Calu3 (cell line): ENCODE results near the gene STXBP2. TPM values are rescaled to one million over a fixed set of nuclear protein-coding genes. Genes with fewer than 3 reads are reported as not detected.

Experiments
- BruUV-seq: library from RNA; stranded (reverse); fragments of 400-500 nt; replicated peaks from 2 replicates; lab custom pipeline; 2021; lab: Mats Ljungman, UMichigan
- CTCF ChIA-PET: fragments of 300-600 bp; sonication (Branson Sonifier 250); formaldehyde crosslinking; loops from one replicate; lab custom pipeline; 2022; ENCODE audit warnings: antibody characterized with exemption; lab: Charles Lee
- DNase-seq: peaks from one replicate; pipeline ENCODE4 v3.0.0; 2022
- H3K27ac Mint-ChIP-seq: one replicate; pipeline ENCODE4 v1.8.0; 2022; ENCODE audit warnings: mixed read lengths; ENCODE audit not compliant: unreplicated experiment
- H3K27me3 Mint-ChIP-seq: one replicate; pipeline ENCODE4 v1.8.0; 2022; ENCODE audit warnings: mixed read lengths; ENCODE audit not compliant: unreplicated experiment
- H3K36me3 Mint-ChIP-seq: one replicate; pipeline ENCODE4 v1.8.0; 2022; ENCODE audit warnings: mild to moderate bottlenecking, moderate library complexity, mixed read lengths; ENCODE audit not compliant: insufficient read depth, unreplicated experiment
- H3K4me1 Mint-ChIP-seq: one replicate; pipeline ENCODE4 v1.8.0; 2022; ENCODE audit warnings: mild to moderate bottlenecking, low read depth, mixed read lengths; ENCODE audit not compliant: unreplicated experiment
- H3K4me3 Mint-ChIP-seq: one replicate; pipeline ENCODE4 v1.8.0; 2022; ENCODE audit warnings: mild to moderate bottlenecking, low read depth, moderate library complexity, mixed read lengths; ENCODE audit not compliant: unreplicated experiment
- H3K9me3 Mint-ChIP-seq: one replicate; pipeline ENCODE4 v1.8.0; 2022; ENCODE audit warnings: low read depth, mixed read lengths; ENCODE audit not compliant: unreplicated experiment
- CTCF ChIP-seq: fragments of 200-600 bp; IDR thresholded peaks from one replicate; pipeline ENCODE4 v1.8.0; 2022; ENCODE audit warnings: antibody characterized with exemption; ENCODE audit not compliant: unreplicated experiment
- intact Hi-C: fragments of 100-400 bp; cut with micrococcal nuclease; formaldehyde crosslinking; loops from one replicate; pipeline ENCODE4 v1.10.0; 2022; ENCODE audit not compliant: unreplicated experiment
- total RNA-seq: library from RNA; stranded (reverse); gene quantifications from 2 replicates; pipeline ENCODE4 v1.2.3, GENCODE V29; 2022

STXBP2 gene
- total RNA-seq, 1 experiment from 2014 or later = 132 TPM

- no peak for DNase-seq
- Mint-ChIP-seq H3K4me3 (no peak overlapping the region), H3K4me1 (peaks cover 8% of the 10 kb centered on the region), H3K36me3 (peaks cover 29% of the 10 kb centered on the region), H3K9me3 (no peaks in the 10 kb centered on the region), H3K27me3 (peaks cover 22% of the 10 kb centered on the region), H3K27ac (no peak overlapping the region)
- TF ChIP-seq CTCF = no peak
- CTCF ChIA-PET = interaction anchor here (1.1 kb wide), 1 partner anchor 118 kb away, joined by 3 read pairs; no protein-coding TSS in a partner anchor
- intact Hi-C loops = no loop called here
- BruUV-seq = no TSS peak
These were observed 48.9 kb downstream of the STXBP2 start for GRCh38 chr19:7685546-7686445.

GRCh38 chr19:7687177-7687576, 50.3 kb downstream of the STXBP2 start:
- no peak overlapping the region for H3K4me3 Mint-ChIP-seq
- no TSS peak for BruUV-seq
- no peak overlapping the region for H3K27ac Mint-ChIP-seq
- no peaks in the 10 kb centered on the region for H3K9me3 Mint-ChIP-seq
- intact Hi-C loops = no loop called here
- H3K4me1 Mint-ChIP-seq = peaks cover 8% of the 10 kb centered on the region
- peaks cover 22% of the 10 kb centered on the region for H3K27me3 Mint-ChIP-seq
- CTCF ChIA-PET = no interaction called here
- no peak for TF ChIP-seq CTCF
- H3K36me3 Mint-ChIP-seq = peaks cover 19% of the 10 kb centered on the region
- DNase-seq = no peak

- Mint-ChIP-seq H3K4me3 (no peak overlapping the region), H3K9me3 (no peaks in the 10 kb centered on the region), H3K27me3 (peaks cover 22% of the 10 kb centered on the region), H3K36me3 (peaks cover 13% of the 10 kb centered on the region), H3K4me1 (peaks cover 8% of the 10 kb centered on the region), H3K27ac (no peak overlapping the region)
- TF ChIP-seq CTCF = no peak
- intact Hi-C loops = no loop called here
- DNase-seq = no peak
- CTCF ChIA-PET = no interaction called here
- BruUV-seq = no TSS peak
These were observed 52.3 kb downstream of the STXBP2 start for GRCh38 chr19:7689165-7689564.

GRCh38 chr19:7690779-7691258, 53.9 kb downstream of the STXBP2 start:
- Mint-ChIP-seq H3K4me3 (no peak overlapping the region), H3K4me1 (no peaks in the 10 kb centered on the region), H3K9me3 (no peaks in the 10 kb centered on the region), H3K27ac (no peak overlapping the region), H3K27me3 (peaks cover 13% of the 10 kb centered on the region), H3K36me3 (peaks cover 2% of the 10 kb centered on the region)
- intact Hi-C loops = no loop called here
- DNase-seq = no peak
- BruUV-seq = no TSS peak
- CTCF ChIA-PET = interaction anchor here (0.6 kb wide), 1 partner anchor 13 kb away, joined by 3 read pairs; no protein-coding TSS in a partner anchor
- no peak for TF ChIP-seq CTCF
